ENCODE results near the gene NOTCH2.

DNA sequence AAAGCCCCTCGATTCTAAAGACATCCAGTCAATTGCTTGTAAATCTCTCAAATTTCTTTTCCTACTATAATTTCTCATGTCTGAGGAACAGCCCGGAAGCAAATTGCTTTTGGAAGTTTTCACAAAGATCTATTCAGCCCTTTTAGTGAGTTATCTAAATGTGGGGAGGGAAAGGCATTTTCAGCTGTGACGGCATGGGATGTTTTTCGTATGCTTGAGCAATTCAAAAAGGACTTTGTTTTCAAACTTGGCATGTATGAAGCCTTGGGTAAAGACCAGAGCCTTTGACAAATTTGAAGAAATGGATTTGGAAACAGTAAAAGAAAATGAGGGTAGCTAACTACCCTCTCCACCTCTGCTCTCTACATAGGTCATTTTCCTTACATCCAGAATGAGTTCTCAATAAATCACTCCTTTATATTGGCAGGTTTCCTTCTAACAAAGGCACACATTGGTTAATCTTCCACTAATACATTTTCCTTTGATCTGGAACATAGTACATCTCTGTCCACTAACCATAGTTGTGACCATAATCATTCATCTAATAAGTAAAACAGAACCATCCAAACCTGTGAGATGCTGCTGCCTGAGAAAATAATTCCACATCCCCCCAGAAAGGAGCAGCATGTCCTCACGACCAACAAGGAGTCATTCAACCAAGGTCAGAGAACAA is 107.0 kb downstream of the NOTCH2 start:
- TF ChIP-seq, protein P1, sequence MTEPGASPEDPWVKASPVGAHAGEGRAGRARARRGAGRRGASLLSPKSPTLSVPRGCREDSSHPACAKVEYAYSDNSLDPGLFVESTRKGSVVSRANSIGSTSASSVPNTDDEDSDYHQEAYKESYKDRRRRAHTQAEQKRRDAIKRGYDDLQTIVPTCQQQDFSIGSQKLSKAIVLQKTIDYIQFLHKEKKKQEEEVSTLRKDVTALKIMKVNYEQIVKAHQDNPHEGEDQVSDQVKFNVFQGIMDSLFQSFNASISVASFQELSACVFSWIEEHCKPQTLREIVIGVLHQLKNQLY (CRISPR knock-in tag; conservative IDR thresholded peaks at IDR 0.05) = no peak
- TF ChIP-seq ELF1 (tag; IDR thresholded peaks at IDR 0.05) = no peak
- no peak for TF ChIP-seq POLR2A (conservative IDR thresholded peaks at IDR 0.05)
- no peak for TF ChIP-seq UBTF (IDR thresholded peaks at IDR 0.05; ENCODE audit: borderline replicate concordance in 1 of 2, low read depth in 2 of 2, low read length in 2 of 2)
- no peak for TF ChIP-seq ZNF766 (CRISPR knock-in tag; conservative IDR thresholded peaks at IDR 0.05)
- no peak for TF ChIP-seq TAF1 (IDR thresholded peaks at IDR 0.05; ENCODE audit: control insufficient read depth, extremely low read depth, insufficient read depth, low read length, severe bottlenecking)
- TF ChIP-seq CREB1 (IDR thresholded peaks at IDR 0.05) = no peak
- no peak for TF ChIP-seq CREB1 (CRISPR knock-in tag; IDR thresholded peaks at IDR 0.05)
- TF ChIP-seq ZBTB7A (IDR thresholded peaks at IDR 0.05; ENCODE audit: borderline replicate concordance, control insufficient read depth, low read depth, low read length) = no peak
- TF ChIP-seq YY1 (IDR thresholded peaks at IDR 0.05; ENCODE audit: borderline replicate concordance in 1 of 3, control insufficient read depth in 1 of 3, extremely low read depth in 1 of 3, insufficient read depth in 3 of 3, insufficient read length in 1 of 3, insufficient replicate concordance in 2 of 3, low read depth in 1 of 3, low read length in 2 of 3) = no peak
- TF ChIP-seq SAFB2 (IDR thresholded peaks at IDR 0.05; ENCODE audit: borderline replicate concordance, low read depth, low read length, severe bottlenecking) = no peak

Measured in K562 (cell line).